Measurements from ENCODE around the gene PPP6R2.

The PPP6R2 gene

GRCh38 chr22:50467773-50468440, 124.8 kb downstream of the PPP6R2 start:
- DNase-seq (ENCODE audit: low read depth in 2 of 2): no peak

DNA sequence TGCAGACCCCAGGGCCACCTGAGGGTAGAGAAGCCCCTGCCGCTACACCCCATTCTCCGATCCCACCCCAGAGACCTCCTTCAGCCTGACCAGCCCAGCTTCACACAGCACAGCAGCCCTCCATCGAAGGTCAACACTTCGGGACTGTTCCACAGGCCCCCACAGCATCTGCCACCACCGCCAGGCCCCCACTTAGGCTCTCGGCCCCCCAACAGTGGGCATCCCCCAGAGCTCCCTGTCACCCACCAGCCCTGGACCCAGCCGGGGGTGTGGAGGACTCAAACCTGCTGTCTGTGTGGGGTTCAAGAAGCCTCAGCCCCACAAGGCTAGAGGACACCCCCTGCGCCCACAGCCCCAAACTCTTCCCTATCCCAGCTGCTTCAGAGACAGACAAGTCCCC, 125.5 kb downstream of the PPP6R2 start:
- no peak for DNase-seq (ENCODE audit: low read depth in 2 of 2)

DNA sequence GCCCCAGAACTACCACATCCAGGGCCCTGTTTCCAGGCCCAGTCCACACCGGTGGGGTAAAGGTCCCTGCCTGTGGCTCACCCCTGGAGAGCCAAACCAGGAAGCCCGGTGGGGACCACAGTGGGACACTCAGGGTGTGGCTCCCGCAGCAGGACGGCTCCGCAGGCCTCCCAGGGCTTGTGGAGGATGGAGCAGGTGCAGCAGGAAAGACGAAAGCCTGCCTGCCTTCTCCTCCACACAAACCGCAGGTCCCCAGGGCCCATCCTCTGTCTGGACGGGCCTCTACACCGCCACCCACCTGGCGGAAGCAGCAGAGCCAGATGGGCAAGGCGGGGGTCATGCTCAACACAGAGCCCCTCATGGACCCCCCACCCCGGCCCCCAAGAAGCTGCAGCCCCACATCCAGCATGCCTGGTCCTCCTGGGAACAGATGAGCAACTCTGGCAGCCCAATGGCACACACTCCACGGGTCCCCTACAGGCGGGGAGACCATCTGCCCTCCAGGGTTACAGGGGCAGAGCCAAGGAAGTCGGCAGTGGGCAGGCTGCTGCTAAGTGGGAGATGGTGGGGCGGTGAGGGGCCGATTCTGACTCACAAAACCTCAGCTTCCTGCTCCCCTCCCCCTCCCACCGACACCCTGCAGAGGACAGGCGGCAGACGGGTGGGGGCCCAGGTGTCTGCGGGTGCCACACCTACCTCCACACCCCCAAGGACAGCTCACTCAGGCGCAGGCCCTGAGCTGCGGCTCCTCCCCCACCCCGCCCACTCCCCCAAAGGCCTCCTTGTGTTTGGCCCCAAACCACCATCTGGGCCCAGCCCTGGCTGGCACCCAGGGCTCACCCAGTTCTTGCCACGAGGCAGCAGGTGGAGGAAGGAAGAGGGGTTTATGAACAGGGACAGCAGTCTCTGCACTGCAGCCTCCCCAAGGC, 126.5 kb downstream of the PPP6R2 start:
- DNase-seq (ENCODE audit: low read depth in 2 of 2): peak; percentile 92 to 95

- no peak for DNase-seq (ENCODE audit: low read depth in 2 of 2)
These were observed 127.4 kb downstream of the PPP6R2 start for GRCh38 chr22:50470491-50470890.

DNA sequence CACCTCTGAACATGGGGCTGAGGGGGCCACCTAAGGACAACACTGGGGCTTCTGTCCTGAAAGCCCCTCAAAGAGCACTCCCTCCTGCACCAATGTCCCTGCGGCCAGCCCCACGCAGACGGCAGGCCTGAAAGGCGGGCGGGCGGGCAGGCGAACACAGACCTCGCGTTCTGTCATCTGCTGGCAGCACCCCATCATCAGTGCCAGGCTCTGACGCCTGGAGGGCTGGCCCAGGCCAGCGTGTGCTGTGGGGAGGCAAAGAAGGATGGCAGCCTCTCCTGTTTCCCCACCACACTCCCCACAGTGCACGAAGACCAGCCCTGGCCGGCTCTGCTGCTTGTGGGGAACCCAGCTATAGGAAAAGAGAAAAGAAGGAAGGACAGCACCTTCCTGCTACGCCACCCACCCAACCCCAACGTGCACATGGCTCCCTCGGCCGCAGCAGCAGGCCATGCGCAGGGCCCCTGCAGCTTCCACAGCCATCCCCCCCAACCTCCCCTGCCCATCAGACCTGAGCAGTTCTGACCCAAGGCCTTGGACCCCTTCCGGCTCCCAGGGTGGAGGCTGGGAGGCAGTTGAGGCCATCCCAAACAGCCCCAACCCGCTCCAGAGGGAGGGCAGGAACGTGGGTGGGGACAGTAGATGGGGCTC, 128.2 kb downstream of the PPP6R2 start:
- DNase-seq (ENCODE audit: low read depth in 2 of 2): no peak

- DNase-seq (ENCODE audit: low read depth in 2 of 2): no peak
These were observed 128.8 kb downstream of the PPP6R2 start for GRCh38 chr22:50471962-50472361.

DNA sequence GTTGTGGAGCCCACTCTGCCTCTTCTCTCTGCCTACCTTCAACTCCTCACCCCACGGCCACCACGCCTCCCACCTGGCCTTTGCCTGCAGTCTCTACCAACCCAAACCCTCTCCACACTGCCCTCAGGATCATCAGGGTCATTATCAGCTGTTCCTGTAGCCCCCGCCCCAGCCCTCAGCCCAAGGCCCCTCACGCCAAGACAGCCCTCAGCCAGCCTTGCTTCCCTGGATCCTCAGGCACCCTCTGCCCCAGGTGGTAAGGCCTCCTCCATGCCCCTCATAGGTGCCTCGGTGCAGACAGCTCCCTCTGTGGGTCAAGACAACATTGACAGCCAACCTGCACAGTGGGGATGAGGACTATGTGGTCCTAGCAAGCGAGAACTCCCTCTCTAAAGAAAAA, 130.0 kb downstream of the PPP6R2 start:
- no peak for DNase-seq (ENCODE audit: low read depth in 2 of 2)

DNA sequence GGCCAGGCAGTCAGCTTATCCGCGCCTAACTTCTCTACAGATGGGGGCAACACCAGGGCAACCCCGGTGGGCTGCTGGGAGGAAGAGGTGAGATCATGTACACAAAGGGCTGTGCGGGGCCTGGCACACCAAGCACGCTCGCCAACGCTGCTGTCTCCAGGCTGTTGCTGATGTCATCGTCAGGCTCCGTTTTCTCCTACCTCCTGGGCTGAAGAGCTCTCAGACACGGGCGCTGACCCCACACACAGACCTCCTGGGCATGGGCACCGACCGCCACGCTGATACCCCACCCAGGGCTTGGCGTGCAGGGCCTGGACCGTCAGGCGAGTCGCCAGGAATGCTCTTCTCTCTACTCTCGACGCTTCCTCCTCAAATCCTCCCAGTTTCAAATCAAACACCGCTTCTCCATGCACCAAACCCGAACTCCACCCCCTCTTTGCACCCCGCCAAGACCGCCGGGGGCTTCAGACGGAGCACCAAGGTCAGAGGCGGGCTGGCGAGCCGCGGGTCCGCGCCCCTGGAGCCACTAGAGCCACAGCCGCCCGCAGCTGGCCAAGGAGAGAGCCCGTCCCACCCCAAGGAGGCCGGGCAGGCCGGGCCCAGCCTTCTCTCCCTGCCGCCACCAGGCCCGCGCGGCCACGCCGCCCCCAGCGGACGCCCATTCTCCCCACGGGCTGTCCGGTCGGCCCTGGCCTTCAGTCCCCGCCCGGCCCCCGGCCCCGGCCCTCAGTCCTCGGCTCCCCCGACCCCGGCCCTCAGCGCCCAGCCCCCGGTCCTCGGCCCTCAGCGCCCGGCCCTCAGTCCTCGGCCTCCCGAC, 130.9 kb downstream of the PPP6R2 start:
- DNase-seq (ENCODE audit: low read depth in 2 of 2): no peak

GRCh38 chr22:50474710-50475651, 131.9 kb downstream of the PPP6R2 start, which contains the start of gene SBF1:
SBF1 (minus strand) TSS chr22:50475035; CDS start chr22:50474840, 195 bp downstream.
- DNase-seq (ENCODE audit: low read depth in 2 of 2): peak; percentile 72 to 75

- no peak for DNase-seq (ENCODE audit: low read depth in 2 of 2)
These were observed 132.5 kb downstream of the PPP6R2 start for GRCh38 chr22:50475652-50476002.

DNA sequence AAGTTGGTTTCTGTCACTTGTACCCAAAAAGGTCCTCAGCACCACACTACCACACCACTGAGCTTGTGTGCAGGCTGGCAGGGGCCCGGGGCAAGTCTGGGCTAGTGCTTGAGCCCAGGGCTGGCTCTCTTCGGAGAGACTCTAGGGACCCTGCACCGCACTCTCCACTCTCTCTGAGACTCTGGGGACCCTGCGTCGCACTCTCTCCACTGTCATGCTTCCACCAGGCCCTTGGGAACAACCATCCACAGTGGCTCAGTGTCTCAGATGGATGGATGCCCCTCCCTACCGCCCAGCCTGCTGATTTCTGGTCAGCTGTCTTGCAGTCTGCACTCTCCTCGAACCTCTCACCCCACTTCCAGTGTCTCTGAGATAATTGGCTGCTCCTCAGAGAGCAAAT, 133.7 kb downstream of the PPP6R2 start:
- no peak for DNase-seq (ENCODE audit: low read depth in 2 of 2)

GRCh38 chr22:50477923-50478322, 134.8 kb downstream of the PPP6R2 start:
- no peak for DNase-seq (ENCODE audit: low read depth in 2 of 2)

GRCh38 chr22:50479721-50480120, 136.6 kb downstream of the PPP6R2 start:
- DNase-seq (ENCODE audit: low read depth in 2 of 2): no peak

DNA sequence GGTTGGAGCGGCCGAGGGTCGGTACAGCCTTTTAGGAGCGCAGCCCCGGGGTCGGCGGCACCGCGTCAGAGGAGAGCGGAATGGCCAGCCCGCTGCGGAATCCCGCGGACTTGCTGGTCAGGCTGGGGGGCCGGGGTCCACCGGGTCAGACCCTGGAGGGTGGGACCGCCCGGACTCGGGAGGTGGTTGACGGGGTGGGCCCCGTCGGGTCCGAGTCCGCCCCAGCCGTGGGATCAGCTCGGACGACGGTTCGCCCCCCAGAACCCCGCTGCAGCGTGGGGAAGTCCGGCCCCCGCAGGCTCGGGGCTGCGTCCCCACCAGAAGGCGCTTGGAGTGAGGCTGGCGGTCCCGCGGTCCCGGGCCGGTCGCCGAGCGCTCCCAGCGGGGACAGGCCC, 137.9 kb downstream of the PPP6R2 start:
- no peak for DNase-seq (ENCODE audit: low read depth in 2 of 2)

- peak; percentile 24 to 41 for DNase-seq (ENCODE audit: low read depth in 2 of 2)
These were observed 138.4 kb downstream of the PPP6R2 start, which contains the start of gene ADM2 for GRCh38 chr22:50481440-50482106. ADM2 (plus strand) TSS chr22:50481543; CDS start chr22:50481848, 305 bp downstream.

GRCh38 chr22:50482107-50483074, 139.3 kb downstream of the PPP6R2 start:
- no peak for DNase-seq (ENCODE audit: low read depth in 2 of 2)

DNA sequence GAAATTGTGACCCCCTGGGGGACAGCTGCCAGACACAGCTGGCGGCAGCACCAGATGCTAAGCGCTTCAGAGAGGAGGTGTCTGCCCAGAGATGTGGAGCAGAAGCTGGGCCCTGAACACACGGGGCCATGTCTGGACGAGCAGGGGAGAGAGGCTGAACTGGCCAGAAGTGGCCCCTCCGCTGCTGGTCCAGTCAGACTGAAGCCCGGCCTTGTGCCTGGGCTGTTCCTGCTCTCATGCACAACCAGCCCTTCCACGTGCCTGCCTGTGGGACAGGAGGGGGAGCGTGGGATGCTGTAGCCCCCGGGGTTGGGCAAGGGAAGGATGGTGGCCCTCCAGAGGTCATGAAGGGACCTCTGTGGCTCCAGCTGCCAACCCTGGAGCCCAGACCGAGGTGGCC, 140.0 kb downstream of the PPP6R2 start:
- DNase-seq (ENCODE audit: low read depth in 2 of 2): no peak

- no peak for DNase-seq (ENCODE audit: low read depth in 2 of 2)
These were observed 140.4 kb downstream of the PPP6R2 start for GRCh38 chr22:50483556-50483955.
